A549 (cell line): ENCODE measurements around the gene ATP2B3.

Experiments used
- EP300 ChIP-seq, 2 experiments: fragments of >200 bp; sonication (Bioruptor Twin); formaldehyde crosslinking; IDR thresholded peaks; 2 replicates in 1 of 2; 3 replicates in 1 of 2; pipeline ENCODE4 v1.6.1; 2016 to 2017
- KDM1A ChIP-seq: fragments of 200-600 bp; sonication (generic); IDR thresholded peaks from 2 replicates; pipeline ENCODE4 v1.6.1; 2016; ENCODE audit warnings: low read depth, mild to moderate bottlenecking
- NR3C1 ChIP-seq: fragments of >200 bp; sonication (Bioruptor Twin); formaldehyde crosslinking; IDR thresholded peaks from 3 replicates; pipeline ENCODE4 v1.6.1; 2017
- POLR2A ChIP-seq: IDR thresholded peaks from 2 replicates; pipeline ENCODE4 v1.6.1; 2012; ENCODE audit warnings: mild to moderate bottlenecking, low read length
- SREBF2 ChIP-seq: fragments of 450-650 bp; IDR thresholded peaks from 2 replicates; pipeline ENCODE4 v1.6.1; 2014; ENCODE audit warnings: mild to moderate bottlenecking, moderate library complexity
- TF ChIP-seq, protein P1 (sequence below): fragments of >200 bp; sonication (Bioruptor Twin); formaldehyde crosslinking; IDR thresholded peaks from 3 replicates; pipeline ENCODE4 v1.5.1; 2016
- TF ChIP-seq, protein P2 (sequence below): fragments of 200-600 bp; sonication (generic); IDR thresholded peaks from 2 replicates; pipeline ENCODE4 v1.6.1; 2016; ENCODE audit warnings: antibody characterized with exemption, mild to moderate bottlenecking, moderate library complexity
- TF ChIP-seq, protein P3 (sequence below): IDR thresholded peaks from 2 replicates; pipeline ENCODE4 v1.6.1; 2012
- TF ChIP-seq, protein P4 (sequence below): fragments of >200 bp; sonication (Bioruptor Twin); formaldehyde crosslinking; IDR thresholded peaks from 2 replicates; pipeline ENCODE4 v1.6.1; 2016
- TF ChIP-seq, protein P5 (sequence below): fragments of 450-650 bp; IDR thresholded peaks from 2 replicates; pipeline ENCODE4 v1.6.1; 2014; ENCODE audit warnings: antibody characterized with exemption

DNA sequence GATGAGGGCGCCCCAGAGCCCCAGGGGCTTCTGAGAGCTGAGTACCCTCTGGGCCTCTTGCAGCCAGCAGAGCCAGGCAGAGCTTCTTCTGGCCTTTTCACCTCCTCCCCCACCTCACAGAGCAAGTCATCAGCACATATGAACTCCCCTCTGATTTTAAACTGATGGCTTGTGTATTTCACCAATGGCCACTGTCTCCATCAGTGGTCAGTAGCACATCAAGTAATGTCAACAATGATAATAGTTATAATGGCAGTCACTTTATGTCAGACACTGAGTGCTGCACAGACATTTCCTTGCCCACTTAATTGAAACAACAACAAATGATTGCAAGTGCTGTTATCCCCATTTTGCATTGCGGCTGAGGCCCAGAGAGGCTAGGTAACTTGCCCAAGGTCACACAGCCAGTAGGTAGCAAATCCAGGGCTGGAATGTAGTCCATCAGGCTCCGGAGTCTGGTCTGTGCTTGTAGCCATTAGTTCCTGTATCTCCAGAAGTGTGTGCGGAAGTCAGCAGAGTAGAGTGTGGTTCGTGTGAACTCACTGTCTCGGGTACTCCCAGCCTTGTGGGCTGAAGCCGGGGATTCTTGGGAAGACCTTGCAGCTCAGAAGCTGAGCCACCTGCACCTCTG lies 3.0 kb downstream of the ATP2B3 start:
- TF ChIP-seq, protein P1, sequence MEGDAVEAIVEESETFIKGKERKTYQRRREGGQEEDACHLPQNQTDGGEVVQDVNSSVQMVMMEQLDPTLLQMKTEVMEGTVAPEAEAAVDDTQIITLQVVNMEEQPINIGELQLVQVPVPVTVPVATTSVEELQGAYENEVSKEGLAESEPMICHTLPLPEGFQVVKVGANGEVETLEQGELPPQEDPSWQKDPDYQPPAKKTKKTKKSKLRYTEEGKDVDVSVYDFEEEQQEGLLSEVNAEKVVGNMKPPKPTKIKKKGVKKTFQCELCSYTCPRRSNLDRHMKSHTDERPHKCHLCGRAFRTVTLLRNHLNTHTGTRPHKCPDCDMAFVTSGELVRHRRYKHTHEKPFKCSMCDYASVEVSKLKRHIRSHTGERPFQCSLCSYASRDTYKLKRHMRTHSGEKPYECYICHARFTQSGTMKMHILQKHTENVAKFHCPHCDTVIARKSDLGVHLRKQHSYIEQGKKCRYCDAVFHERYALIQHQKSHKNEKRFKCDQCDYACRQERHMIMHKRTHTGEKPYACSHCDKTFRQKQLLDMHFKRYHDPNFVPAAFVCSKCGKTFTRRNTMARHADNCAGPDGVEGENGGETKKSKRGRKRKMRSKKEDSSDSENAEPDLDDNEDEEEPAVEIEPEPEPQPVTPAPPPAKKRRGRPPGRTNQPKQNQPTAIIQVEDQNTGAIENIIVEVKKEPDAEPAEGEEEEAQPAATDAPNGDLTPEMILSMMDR: no peak
- TF ChIP-seq, protein P2, sequence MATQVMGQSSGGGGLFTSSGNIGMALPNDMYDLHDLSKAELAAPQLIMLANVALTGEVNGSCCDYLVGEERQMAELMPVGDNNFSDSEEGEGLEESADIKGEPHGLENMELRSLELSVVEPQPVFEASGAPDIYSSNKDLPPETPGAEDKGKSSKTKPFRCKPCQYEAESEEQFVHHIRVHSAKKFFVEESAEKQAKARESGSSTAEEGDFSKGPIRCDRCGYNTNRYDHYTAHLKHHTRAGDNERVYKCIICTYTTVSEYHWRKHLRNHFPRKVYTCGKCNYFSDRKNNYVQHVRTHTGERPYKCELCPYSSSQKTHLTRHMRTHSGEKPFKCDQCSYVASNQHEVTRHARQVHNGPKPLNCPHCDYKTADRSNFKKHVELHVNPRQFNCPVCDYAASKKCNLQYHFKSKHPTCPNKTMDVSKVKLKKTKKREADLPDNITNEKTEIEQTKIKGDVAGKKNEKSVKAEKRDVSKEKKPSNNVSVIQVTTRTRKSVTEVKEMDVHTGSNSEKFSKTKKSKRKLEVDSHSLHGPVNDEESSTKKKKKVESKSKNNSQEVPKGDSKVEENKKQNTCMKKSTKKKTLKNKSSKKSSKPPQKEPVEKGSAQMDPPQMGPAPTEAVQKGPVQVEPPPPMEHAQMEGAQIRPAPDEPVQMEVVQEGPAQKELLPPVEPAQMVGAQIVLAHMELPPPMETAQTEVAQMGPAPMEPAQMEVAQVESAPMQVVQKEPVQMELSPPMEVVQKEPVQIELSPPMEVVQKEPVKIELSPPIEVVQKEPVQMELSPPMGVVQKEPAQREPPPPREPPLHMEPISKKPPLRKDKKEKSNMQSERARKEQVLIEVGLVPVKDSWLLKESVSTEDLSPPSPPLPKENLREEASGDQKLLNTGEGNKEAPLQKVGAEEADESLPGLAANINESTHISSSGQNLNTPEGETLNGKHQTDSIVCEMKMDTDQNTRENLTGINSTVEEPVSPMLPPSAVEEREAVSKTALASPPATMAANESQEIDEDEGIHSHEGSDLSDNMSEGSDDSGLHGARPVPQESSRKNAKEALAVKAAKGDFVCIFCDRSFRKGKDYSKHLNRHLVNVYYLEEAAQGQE: no peak
- TF ChIP-seq, protein P3, sequence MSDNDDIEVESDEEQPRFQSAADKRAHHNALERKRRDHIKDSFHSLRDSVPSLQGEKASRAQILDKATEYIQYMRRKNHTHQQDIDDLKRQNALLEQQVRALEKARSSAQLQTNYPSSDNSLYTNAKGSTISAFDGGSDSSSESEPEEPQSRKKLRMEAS: no peak
- TF ChIP-seq POLR2A (no peak), SREBF2 (no peak), KDM1A (no peak), NR3C1 (no peak), EP300 (IDR thresholded peaks at IDR 0.05) (no peak)
- TF ChIP-seq, protein P4, sequence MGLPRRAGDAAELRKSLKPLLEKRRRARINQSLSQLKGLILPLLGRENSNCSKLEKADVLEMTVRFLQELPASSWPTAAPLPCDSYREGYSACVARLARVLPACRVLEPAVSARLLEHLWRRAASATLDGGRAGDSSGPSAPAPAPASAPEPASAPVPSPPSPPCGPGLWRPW: no peak
- TF ChIP-seq, protein P5, sequence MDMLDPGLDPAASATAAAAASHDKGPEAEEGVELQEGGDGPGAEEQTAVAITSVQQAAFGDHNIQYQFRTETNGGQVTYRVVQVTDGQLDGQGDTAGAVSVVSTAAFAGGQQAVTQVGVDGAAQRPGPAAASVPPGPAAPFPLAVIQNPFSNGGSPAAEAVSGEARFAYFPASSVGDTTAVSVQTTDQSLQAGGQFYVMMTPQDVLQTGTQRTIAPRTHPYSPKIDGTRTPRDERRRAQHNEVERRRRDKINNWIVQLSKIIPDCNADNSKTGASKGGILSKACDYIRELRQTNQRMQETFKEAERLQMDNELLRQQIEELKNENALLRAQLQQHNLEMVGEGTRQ: no peak
